Large intestine (tissue), 3 donors: ENCODE results near the gene PRKCH. TPM values are rescaled to one million over a fixed set of nuclear protein-coding genes. Genes with fewer than 3 reads are reported as not detected.

Source experiments
- DNase-seq, 2 donors: peaks; one replicate each; pipeline versions ENCODE4 v3.0.0 to v3.0.0-alpha.2; 2013
- H3K27ac ChIP-seq: one replicate; pipeline ENCODE4 v1.5.1; 2013; ENCODE audit warnings: low read length
- H3K27me3 ChIP-seq: 2 replicates; pipeline ENCODE4 v1.6.1; 2013; ENCODE audit warnings: low read length; ENCODE audit not compliant: control insufficient read depth, insufficient read depth
- H3K36me3 ChIP-seq: 2 replicates; pipeline ENCODE4 v1.6.1; 2013; ENCODE audit warnings: low read length; ENCODE audit not compliant: control insufficient read depth, insufficient read depth
- H3K4me1 ChIP-seq: one replicate; pipeline ENCODE4 v1.6.1; 2013; ENCODE audit warnings: low read length; ENCODE audit not compliant: control insufficient read depth, insufficient read depth
- H3K4me3 ChIP-seq: one replicate; pipeline ENCODE4 v1.5.1; 2013; ENCODE audit warnings: low read length
- H3K9me3 ChIP-seq: one replicate; pipeline ENCODE4 v1.6.1; 2013; ENCODE audit warnings: mild to moderate bottlenecking, low read depth, low read length, moderate library complexity; ENCODE audit not compliant: control insufficient read depth
- WGBS: methylation state at CpG from one replicate; pipeline ENCODE4 v1.1.5; 2013; ENCODE audit warnings: low lambda C conversion rate; ENCODE audit not compliant: insufficient coverage; 5-methylcytosine and 5-hydroxymethylcytosine counted together
- polyA plus RNA-seq: library from polyadenylated mRNA; unstranded; fragments of 120-200 nt; gene quantifications from one replicate; pipeline ENCODE4 v1.2.1, GENCODE V29; 2013

Gene PRKCH
- polyA plus RNA-seq, 1 donor, result 7.7 TPM

DNA sequence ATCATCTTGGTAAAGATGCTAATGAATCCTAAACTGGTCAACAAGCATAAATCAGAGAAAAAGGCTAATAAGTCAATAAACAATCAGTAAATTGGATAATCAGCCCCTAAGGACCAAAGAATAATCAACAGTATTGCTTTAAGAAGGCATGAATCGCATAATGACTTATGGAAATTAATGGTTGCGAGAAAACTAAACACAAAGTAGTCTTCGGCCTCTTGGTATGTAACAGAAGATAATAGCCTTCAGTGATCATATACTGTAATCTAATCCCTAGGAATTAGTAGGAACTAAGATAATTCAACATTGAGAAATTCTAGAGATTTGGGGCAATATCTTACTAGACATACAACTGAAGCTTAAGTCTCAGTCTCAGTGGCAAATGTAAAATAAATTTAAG is 122.1 kb downstream of the PRKCH start:
- H3K36me3 ChIP-seq, result no peaks in the 10 kb centered on the region
- WGBS, result no CpG with 5 or more reads among the region's 3 CpGs
- DNase-seq, result no peak
- no peak overlapping the region for H3K27ac ChIP-seq
- H3K27me3 ChIP-seq, result no peaks in the 10 kb centered on the region
- peaks cover 8% of the 10 kb centered on the region for H3K4me1 ChIP-seq
- no peak overlapping the region for H3K4me3 ChIP-seq
- no peaks in the 10 kb centered on the region for H3K9me3 ChIP-seq

DNA sequence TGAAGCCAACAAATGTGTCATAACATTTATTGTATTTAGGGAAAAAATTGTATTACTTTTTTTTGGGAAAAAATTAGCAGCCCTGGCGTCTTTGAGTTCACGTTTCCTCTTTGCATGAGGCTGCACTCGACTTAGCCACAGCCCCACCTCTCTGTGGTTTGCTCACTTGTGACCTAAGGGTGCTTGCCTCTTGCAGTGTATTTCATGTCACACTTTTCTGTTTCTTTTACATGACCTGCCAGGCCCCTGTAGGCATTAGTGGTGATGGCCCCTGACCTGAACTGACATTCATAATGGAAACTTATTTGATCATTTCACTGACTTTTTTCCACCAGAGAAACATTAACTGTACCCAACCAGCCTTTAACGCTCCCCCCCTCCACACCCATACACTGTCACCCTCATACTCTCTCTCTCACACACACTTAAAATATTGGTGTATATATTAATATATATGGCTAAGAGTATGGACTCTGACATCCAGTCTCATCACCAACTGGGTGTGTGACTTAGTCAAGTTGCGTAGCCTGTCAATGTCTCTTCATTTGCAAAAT is 122.9 kb downstream of the PRKCH start:
- Histone ChIP-seq H3K4me1 (peaks cover 5% of the 10 kb centered on the region), H3K27me3 (no peaks in the 10 kb centered on the region), H3K36me3 (no peaks in the 10 kb centered on the region), H3K4me3 (no peak overlapping the region), H3K27ac (no peak overlapping the region), H3K9me3 (no peaks in the 10 kb centered on the region)
- no CpG with 5 or more reads among the region's 5 CpGs for WGBS
- peak in 1 of 2 donors; percentile 8 for DNase-seq

DNA sequence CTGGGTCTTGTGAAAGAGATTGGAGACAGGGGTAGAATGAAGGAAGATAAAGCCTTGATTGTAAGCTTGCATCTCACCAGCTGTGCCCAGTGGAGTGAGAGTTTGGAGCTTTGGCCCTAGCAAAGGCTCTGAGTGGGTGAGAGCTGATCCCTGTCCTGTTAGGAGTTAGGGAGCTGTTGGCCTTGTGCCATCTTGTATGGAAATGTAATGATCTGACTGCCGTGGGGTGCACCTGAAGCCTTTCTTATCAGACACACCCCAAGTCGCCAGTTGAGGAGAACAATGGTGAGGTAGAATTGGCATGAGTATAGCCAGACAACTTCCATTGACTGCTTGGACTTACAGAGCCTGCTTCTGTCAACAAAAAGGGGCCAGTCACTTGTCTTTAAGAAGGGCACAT is 130.1 kb downstream of the PRKCH start:
- Histone ChIP-seq H3K4me3 (no peak overlapping the region), H3K36me3 (no peaks in the 10 kb centered on the region), H3K9me3 (no peaks in the 10 kb centered on the region), H3K27ac (no peak overlapping the region), H3K27me3 (no peaks in the 10 kb centered on the region), H3K4me1 (no peaks in the 10 kb centered on the region)
- DNase-seq, result no peak
- WGBS, result no CpG with 5 or more reads among the region's 2 CpGs

DNA sequence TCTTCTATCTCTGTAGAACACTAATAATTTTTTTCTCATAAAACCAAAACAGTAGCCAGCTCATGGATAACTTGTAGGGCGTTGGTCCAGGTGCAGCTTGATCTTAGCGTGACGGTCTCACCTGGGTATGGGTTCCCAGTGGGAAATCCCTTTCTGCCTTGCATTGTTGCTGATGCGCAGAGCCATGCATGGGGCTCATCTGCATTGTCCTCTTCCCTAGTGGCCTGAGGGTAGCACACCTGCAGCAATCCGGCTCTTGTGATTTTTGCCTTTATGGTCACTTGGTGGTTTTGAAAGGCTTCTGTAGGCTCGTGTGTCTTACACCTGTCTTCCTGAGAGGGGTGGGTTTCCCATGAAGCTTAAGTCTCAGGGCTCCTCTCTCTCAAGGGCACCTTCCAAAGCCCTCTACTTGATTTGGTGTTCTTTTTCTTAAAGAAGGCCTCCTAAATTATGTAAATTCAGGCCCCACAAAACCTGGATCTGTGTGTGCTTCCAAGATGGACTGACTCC is 130.6 kb downstream of the PRKCH start:
- H3K4me3 ChIP-seq, result no peak overlapping the region
- DNase-seq, result no peak
- H3K27me3 ChIP-seq, result no peaks in the 10 kb centered on the region
- no peaks in the 10 kb centered on the region for H3K4me1 ChIP-seq
- no peaks in the 10 kb centered on the region for H3K36me3 ChIP-seq
- no CpG with 5 or more reads among the region's 6 CpGs for WGBS
- no peaks in the 10 kb centered on the region for H3K9me3 ChIP-seq
- no peak overlapping the region for H3K27ac ChIP-seq

DNA sequence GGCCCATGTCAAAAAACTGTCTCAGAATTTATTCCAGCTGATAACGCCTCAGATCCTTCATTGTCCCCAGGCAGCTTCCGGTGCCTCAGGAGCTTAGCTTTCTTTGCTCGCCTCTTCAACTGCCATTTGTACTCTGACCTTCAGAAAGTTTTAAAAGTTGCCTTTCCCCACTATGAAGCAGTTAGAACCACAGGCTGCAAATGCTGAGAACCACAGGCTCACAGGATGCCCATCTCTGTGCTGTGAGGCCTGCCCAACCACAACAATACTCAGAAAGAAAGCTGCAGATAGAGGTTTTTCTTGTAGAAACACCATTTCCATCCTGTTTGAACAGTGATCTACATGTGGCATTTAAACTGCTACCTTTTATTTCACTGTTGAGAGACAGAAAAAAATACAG is 131.1 kb downstream of the PRKCH start:
- Histone ChIP-seq H3K27ac (no peak overlapping the region), H3K36me3 (peaks cover 3% of the 10 kb centered on the region), H3K4me1 (no peaks in the 10 kb centered on the region), H3K4me3 (no peak overlapping the region), H3K9me3 (no peaks in the 10 kb centered on the region), H3K27me3 (no peaks in the 10 kb centered on the region)
- WGBS, result 80% methylated on average over 1 of the region's 3 CpGs
- DNase-seq, result no peak

DNA sequence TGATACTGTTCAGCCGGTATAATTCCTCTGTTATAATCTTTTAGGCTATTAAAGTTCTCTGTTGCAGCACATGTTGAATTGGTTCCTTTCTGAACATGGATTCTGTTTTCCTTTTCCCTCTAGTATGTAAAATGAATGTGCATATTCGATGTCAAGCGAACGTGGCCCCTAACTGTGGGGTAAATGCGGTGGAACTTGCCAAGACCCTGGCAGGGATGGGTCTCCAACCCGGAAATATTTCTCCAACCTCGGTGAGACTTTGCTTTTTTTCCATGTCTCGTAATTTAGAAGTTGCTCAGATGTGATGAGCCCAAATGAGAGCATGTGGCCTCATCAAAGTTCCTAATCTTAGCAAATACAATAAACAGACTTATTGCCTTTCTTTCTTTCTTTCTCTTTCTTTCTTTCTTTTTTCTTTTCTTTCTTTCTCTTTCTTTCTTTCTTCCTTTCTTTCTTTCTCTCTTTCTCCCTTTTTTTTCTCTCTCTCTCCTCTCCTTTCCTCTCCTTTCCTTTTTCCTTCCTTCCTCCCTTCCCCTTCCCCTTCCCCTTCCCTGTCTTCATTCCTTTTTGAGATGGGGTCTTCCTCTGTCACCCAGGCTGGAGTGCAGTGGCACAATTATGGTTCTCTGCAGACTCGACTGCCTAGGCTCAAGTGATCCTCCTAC is 131.9 kb downstream of the PRKCH start:
- Histone ChIP-seq H3K27me3 (no peaks in the 10 kb centered on the region), H3K27ac (no peak overlapping the region), H3K4me1 (no peaks in the 10 kb centered on the region), H3K4me3 (no peak overlapping the region), H3K36me3 (peaks cover 3% of the 10 kb centered on the region), H3K9me3 (no peaks in the 10 kb centered on the region)
- WGBS, result 74% methylated on average over 3 of the region's 9 CpGs
- DNase-seq, result no peak

DNA sequence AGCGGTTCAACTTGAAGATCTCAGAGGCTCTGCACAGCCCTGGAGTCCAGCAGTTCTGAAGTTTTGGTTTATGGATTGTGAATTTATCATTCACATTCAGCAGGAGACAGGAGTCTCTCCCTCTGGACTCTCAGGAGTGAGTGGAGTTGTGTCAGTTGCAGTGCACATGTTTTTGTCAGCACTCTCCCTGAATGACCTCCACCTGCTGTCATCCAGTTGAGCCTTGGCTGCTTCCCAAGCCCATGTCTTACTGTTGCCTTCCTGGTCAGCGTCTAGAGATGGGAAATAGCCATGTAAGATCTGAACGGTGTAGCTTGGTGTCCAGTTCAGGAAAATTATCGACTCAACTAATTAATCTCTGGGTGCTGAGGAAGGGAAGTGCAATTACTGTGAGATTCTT is 133.2 kb downstream of the PRKCH start:
- WGBS, result no CpG with 5 or more reads among the region's 4 CpGs
- Histone ChIP-seq H3K27me3 (no peaks in the 10 kb centered on the region), H3K27ac (no peak overlapping the region), H3K4me3 (no peak overlapping the region), H3K4me1 (no peaks in the 10 kb centered on the region), H3K9me3 (no peaks in the 10 kb centered on the region), H3K36me3 (peaks cover 3% of the 10 kb centered on the region)
- DNase-seq, result no peak

DNA sequence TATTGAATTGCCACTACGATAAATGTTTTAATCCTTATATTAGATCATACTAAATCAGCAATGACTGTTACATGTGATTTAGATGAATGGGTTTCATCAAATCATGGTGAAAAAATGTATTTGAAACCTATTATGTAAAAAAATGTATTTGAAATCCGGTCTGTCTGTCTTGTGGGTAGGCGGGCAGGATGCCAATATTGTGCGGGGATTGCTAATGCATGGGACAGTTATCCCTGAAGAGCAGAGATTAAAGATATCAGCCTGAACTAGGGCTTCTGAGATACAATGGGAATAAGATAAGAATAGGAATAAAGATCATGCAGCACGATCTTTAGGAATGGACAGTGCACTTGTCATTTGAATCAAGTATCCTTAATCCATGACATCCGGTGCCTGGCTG is 134.0 kb downstream of the PRKCH start:
- Histone ChIP-seq H3K4me3 (no peak overlapping the region), H3K27me3 (no peaks in the 10 kb centered on the region), H3K4me1 (no peaks in the 10 kb centered on the region), H3K9me3 (no peaks in the 10 kb centered on the region), H3K36me3 (peaks cover 3% of the 10 kb centered on the region), H3K27ac (no peak overlapping the region)
- DNase-seq, result no peak
- 100% methylated on average over 3 of the region's 6 CpGs for WGBS

DNA sequence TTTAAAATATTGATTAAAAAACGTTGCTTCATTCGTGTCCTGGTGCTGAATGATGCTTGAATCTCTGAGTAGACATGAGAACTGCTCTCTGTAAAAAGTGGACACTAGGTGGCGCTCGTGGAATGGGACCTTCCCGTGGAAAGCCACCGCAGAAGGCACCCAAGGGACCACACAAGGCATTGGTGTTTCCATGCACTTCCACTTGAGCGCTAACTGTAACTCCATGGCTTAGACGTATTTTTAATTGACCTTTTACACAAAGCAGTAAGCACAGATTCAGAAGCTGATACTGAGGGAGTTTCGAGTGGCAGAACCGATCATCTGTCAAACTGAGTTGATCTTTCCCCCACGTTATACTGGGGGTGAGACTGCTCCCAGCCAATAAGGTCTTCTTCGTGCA is 135.3 kb downstream of the PRKCH start:
- DNase-seq, result no peak
- Histone ChIP-seq H3K9me3 (no peaks in the 10 kb centered on the region), H3K4me1 (no peaks in the 10 kb centered on the region), H3K36me3 (peaks cover 3% of the 10 kb centered on the region), H3K27ac (no peak overlapping the region), H3K4me3 (no peak overlapping the region), H3K27me3 (no peaks in the 10 kb centered on the region)
- 40% methylated on average over 1 of the region's 12 CpGs for WGBS

DNA sequence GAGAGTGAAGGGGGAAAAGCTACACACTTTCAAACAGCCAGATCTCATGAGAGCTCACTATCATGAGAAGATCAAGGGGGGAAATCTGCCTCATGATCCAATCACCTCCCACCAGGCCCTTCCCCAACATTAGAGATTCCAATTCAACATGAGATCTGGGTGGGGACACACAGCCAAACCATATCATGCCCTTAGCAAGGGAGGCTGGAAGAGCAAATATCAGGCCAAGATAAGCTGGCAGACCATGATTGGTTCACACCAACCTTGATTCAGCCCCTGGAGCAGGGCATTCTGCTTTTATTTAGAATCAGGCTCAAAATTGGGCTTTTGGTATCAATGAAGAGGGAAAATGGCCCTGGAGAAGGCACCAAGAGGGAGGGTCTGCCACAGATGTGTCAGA is 137.4 kb downstream of the PRKCH start:
- Histone ChIP-seq H3K27ac (no peak overlapping the region), H3K36me3 (peaks cover 3% of the 10 kb centered on the region), H3K4me3 (no peak overlapping the region), H3K4me1 (no peaks in the 10 kb centered on the region), H3K27me3 (no peaks in the 10 kb centered on the region), H3K9me3 (no peaks in the 10 kb centered on the region)
- no peak for DNase-seq

DNA sequence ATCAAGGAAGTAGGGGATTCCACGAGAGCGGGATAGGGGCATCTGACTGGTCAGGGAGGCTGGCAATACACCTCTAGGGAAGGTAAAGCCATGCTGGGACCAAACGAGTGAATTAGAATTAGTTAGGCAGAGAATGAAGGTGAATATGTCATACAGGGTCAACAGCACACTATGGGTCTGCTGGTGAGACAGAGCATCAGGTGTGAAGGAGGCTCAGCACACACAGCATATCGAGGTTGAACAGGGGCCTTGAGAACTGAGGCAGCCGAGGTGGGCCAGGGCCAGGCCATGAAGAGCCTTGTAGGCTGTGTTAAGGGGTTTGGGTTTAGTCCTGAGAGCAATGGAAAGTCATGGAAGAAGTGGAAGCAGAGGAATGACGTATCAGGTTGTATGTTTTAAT is 137.8 kb downstream of the PRKCH start:
- Histone ChIP-seq H3K27me3 (no peaks in the 10 kb centered on the region), H3K9me3 (no peaks in the 10 kb centered on the region), H3K27ac (no peak overlapping the region), H3K36me3 (peaks cover 3% of the 10 kb centered on the region), H3K4me3 (no peak overlapping the region), H3K4me1 (no peaks in the 10 kb centered on the region)
- 100% methylated on average over 1 of the region's 6 CpGs for WGBS
- DNase-seq, result no peak
